ENCODE measurements around the gene YWHAE.
"Not testable (repeated sequence)": the region's sequence is repeated elsewhere in the genome, so short reads cannot be mapped to it uniquely, and the experiment has no call there.

Gene YWHAE

GRCh38 chr17:1373707-1374237 is 26.2 kb downstream of the YWHAE start:
- DNase-seq (ENCODE audit: low read depth) = no peak

GRCh38 chr17:1372618-1373017 is 27.4 kb downstream of the YWHAE start:
- no peak for DNase-seq (ENCODE audit: low read depth)

- no peak for DNase-seq (ENCODE audit: low read depth)
Observed at GRCh38 chr17:1371893-1372590, 28.0 kb downstream of the YWHAE start.

GRCh38 chr17:1368588-1368987 is 31.4 kb downstream of the YWHAE start:
- DNase-seq (ENCODE audit: low read depth) = no peak

GRCh38 chr17:1367351-1367745 is 32.7 kb downstream of the YWHAE start:
- peak; percentile 57 for DNase-seq (ENCODE audit: low read depth)

- DNase-seq (ENCODE audit: low read depth) = no peak
Observed at GRCh38 chr17:1366234-1366633, 33.8 kb downstream of the YWHAE start.

- DNase-seq (ENCODE audit: low read depth) = peak; percentile 90
Observed at GRCh38 chr17:1365445-1366039, 34.5 kb downstream of the YWHAE start.

GRCh38 chr17:1362964-1363363 is 37.1 kb downstream of the YWHAE start:
- DNase-seq (ENCODE audit: low read depth) = no peak

GRCh38 chr17:1362065-1362848 is 37.8 kb downstream of the YWHAE start:
- DNase-seq (ENCODE audit: low read depth) = no peak

GRCh38 chr17:1360975-1361374 is 39.0 kb downstream of the YWHAE start:
- no peak for DNase-seq (ENCODE audit: low read depth)

GRCh38 chr17:1360315-1360714 is 39.7 kb downstream of the YWHAE start:
- peak; percentile 58 for DNase-seq (ENCODE audit: low read depth)

GRCh38 chr17:1354030-1354429 is 46.0 kb downstream of the YWHAE start:
- no peak for DNase-seq (ENCODE audit: low read depth)

GRCh38 chr17:1352530-1352929 is 47.5 kb downstream of the YWHAE start:
- not testable (repeated sequence) for DNase-seq (ENCODE audit: low read depth)

GRCh38 chr17:1351971-1352370 is 48.1 kb downstream of the YWHAE start:
- DNase-seq (ENCODE audit: low read depth) = no peak

GRCh38 chr17:1351275-1351674 is 48.7 kb downstream of the YWHAE start:
- DNase-seq (ENCODE audit: low read depth) = no peak

- no peak for DNase-seq (ENCODE audit: low read depth)
Observed at GRCh38 chr17:1347589-1348323, 52.3 kb downstream of the YWHAE start.

- DNase-seq (ENCODE audit: low read depth) = no peak
Observed at GRCh38 chr17:1344521-1344920, 55.5 kb downstream of the YWHAE start.

- no peak for DNase-seq (ENCODE audit: low read depth)
Observed at GRCh38 chr17:1343554-1343953, 56.5 kb downstream of the YWHAE start.

GRCh38 chr17:1340371-1340770 is 59.7 kb downstream of the YWHAE start:
- DNase-seq (ENCODE audit: low read depth) = no peak

- no peak for DNase-seq (ENCODE audit: low read depth)
Observed at GRCh38 chr17:1331708-1332107, 68.3 kb downstream of the YWHAE start.

GRCh38 chr17:1329745-1330343 is 70.2 kb downstream of the YWHAE start:
- no peak for DNase-seq (ENCODE audit: low read depth)

- no peak for DNase-seq (ENCODE audit: low read depth)
Observed at GRCh38 chr17:1328437-1328836, 71.6 kb downstream of the YWHAE start.

Measured in ELR (cell line).